NCI-H1930 (cell line): Measurements from ENCODE around the gene CNTNAP5.

Experiments
- DNase-seq, 2 experiments: peaks; one replicate each; lab custom pipeline; 2025; lab: John Stamatoyannopoulos, UW

The CNTNAP5 gene

DNA sequence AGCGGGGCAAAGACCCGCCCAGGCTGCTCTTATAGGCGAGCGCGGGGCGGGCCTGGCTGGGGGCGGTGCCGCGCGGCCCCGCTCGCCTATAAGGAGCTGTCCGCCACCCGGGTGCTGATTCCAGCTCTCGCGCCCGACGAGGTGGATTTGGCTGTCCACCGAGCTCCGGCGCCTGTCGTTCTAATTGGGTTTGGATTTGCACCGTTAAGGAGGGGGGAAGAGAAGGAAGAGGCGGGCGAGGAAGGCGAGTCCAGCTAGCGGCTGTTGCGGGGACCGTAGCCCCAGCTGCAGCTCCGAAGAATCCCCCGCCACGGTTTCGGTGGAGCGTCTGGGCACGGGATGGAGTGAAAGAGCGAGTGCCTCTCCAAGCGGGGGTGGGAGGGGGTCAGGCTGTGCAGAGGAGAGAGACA lies at the start of gene CNTNAP5:
TSS of gene CNTNAP5 (plus strand) at position 117 of the 410 bp plus-strand sequence. CDS start 364 bp downstream, outside the sequence.
- peak in 1 of 2 experiments; percentile 29 for DNase-seq

DNA sequence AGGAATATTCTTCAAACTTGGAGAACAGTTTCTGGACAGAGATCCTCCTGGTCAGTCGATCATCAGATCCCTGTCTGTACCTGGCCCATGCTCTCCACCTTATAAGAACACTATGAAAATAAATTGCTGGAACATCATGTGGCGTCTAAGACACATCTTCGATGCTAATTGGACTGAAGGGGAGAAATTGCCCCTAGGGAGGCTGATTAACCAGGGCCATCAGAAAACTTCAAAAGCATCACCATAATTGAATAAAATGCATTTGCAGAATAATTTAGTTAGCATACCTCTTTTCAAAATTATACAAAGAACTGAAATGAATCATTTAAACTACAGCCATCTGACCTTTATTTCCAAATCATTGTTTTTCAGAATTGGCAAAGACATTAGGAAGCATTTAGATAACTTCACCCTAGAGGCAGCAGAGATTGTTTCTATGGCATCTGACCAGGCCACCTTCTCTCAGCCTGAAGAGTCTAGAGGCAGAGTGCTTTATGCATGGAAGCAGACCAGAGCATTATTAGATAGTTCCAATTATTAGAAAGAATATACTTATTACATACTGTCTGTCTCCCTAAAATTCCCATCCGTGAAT lies 48.9 kb upstream of the CNTNAP5 start:
- no peak for DNase-seq

- peak in 1 of 2 experiments; percentile 6 for DNase-seq
These were observed 31.3 kb upstream of the CNTNAP5 start for GRCh38 chr2:123993728-123994323.

- no peak for DNase-seq
These were observed 25.4 kb upstream of the CNTNAP5 start for GRCh38 chr2:123999681-124000080.

DNA sequence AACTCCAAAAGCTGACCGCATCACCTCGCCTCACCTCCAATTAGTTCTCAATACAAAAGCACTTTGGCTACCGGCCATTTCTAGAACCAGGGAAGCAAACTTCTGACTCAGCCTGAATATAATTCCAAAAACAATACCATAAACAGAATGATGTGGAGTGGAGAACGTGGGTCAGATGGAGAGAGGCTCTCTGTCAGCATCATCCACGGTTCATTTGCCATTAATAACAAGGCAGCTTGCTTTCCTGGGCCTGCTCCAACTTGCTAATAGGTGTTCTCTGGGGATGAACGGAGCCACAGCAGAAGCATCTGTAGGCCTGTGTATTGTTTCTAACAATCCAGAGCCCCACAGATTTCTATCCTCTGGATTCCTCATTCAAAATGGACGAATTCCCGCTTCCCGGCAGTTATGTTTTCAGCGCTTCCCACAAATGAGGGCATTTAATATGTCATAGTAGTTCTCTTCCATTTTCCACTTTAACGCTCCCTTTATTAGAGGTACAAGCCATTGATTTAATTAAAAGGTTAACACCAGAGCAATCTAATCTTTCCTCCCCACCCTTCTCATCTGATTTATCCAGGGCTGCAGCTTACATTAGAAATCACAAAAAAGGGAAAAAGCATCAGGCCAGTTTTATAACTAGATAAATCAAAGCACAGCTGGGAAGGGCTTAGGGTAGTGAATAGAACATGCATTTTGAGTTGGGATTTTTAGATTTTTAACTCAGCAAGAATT lies 23.2 kb upstream of the CNTNAP5 start:
- no peak for DNase-seq

DNA sequence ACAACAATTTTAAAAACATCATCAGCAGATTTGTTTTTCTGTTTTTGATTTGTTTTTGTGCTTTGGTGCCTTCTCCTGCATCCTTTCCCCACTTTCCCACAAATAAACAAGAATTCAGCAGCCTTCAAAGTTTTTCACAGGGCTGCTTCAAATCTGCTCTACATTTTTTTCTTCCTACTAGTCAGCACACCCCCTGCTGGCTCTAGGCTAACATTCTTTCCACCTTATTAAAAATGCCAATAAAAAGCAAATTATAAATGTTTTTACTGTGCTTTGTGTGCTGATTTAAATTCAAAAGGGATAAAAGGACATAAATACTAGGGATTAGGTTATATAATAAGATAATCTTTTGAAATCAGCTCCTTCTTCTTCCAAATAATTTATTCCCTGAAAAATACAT lies 6.2 kb upstream of the CNTNAP5 start:
- DNase-seq: no peak

- peak in 1 of 2 experiments; percentile 11 for DNase-seq
These were observed 421 bp upstream of the CNTNAP5 start for GRCh38 chr2:124024561-124025170.

DNA sequence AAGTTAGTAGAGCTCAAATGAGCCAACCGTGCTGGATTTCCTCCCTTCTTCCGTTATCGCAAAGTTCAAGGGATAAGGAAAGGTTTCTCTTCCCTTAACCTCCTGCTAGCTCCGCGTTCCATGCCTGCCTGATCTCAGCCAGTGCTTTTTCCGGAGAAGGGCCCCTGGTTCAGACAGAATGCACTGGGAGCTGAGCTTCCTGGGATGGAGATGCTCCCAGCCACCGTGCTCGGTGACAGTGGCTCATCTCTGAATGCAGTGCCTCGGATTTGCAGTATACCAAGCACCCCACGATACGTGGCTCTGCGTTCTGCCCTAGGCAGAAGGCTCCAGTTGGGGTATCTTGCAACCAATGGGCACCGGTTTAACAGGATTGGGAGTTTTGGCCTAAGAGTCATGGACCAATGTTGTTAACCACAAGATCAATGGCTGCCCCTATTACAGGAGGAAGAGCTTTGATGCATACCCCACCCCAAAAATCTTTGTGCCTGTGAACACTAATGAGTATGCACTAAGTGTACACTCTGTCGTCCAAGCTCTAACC lies 876 bp downstream of the CNTNAP5 start:
- no peak for DNase-seq

- DNase-seq: no peak
These were observed 1.4 kb downstream of the CNTNAP5 start for GRCh38 chr2:124026503-124026902.

- DNase-seq: peak; percentile 69 to 72
These were observed 2.1 kb downstream of the CNTNAP5 start for GRCh38 chr2:124027182-124027581.

DNA sequence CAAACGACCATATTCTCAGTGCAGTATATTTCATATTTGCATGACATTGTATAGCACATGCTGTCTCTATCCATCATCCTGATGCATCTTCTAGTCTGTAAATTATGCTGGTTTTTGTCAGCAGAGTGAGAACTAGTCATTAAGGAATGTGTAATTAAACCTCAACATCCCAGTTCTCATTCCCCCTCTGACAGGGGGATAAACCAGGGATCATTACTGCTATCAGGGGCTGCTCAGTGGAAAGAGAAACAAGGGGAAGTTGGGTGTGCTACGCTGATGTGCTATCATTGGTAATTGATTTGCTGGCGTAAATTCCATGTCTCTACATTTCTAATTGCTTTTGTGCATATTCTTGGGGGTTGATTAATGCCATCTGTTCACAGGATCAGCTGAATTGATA lies 7.7 kb downstream of the CNTNAP5 start:
- DNase-seq: no peak

- DNase-seq: no peak
These were observed 9.2 kb downstream of the CNTNAP5 start for GRCh38 chr2:124034265-124034664.

DNA sequence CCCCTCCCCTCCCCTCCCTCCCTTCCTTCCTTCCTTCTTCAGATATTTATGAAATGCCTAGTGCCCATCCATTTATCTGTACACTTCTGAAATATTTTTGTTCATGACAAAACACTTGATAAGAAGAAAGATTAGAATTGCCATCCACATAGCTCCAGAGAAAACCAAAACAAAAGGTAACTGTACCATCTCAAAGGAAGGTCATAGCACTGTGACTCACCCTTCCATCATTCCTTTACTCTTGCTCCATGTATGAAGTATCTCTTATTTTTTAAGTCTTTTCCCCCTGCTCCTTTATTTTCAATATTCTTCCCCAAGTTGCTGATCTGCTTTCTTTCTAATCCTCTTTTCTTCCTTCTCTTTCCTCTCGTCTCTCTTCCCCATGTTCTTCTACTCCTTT lies 9.9 kb downstream of the CNTNAP5 start:
- no peak for DNase-seq

GRCh38 chr2:124039032-124039431 lies 13.9 kb downstream of the CNTNAP5 start:
- no peak for DNase-seq

GRCh38 chr2:124039762-124040291 lies 14.7 kb downstream of the CNTNAP5 start:
- peak in 1 of 2 experiments; percentile 19 for DNase-seq

DNA sequence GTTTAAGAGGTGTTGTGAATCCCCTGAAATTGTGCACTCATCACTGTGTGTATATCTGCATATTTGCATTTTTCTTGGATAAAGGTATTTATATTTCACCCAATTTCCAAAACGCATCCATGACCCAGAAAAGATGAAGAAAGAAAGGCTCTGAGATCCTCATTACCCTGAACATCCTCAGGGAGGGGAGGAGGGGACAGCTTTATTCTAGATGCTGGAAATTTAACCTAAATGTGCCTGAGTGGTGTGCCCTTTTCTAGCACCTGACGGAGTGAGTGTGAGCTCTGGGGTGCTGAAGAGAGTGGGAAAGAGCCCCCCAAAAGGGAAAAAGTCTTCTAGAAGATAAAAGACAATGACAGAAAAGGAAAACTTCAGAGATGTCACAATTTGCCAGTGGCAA lies 20.8 kb downstream of the CNTNAP5 start:
- no peak for DNase-seq

- DNase-seq: no peak
These were observed 21.2 kb downstream of the CNTNAP5 start for GRCh38 chr2:124046332-124046731.

GRCh38 chr2:124048102-124048501 lies 23.0 kb downstream of the CNTNAP5 start:
- DNase-seq: no peak

DNA sequence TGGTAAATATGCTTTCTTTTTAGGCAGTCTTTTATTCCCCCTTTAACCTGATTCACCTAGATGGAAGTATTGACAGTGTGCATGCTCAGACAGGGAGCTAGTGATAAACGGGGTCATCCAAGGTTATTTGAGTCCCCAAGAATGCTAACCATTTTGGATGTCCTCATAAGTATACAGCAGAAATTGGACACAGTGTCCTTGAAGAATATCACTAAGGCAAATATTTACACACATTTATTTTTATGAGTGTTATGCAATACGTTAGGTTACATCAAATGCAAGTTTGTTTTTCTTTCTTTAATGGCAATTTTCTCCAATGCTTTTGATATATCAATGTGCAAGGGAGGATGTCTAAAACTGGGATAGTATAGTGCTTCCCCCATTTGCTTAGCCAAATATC lies 23.6 kb downstream of the CNTNAP5 start:
- DNase-seq: no peak

DNA sequence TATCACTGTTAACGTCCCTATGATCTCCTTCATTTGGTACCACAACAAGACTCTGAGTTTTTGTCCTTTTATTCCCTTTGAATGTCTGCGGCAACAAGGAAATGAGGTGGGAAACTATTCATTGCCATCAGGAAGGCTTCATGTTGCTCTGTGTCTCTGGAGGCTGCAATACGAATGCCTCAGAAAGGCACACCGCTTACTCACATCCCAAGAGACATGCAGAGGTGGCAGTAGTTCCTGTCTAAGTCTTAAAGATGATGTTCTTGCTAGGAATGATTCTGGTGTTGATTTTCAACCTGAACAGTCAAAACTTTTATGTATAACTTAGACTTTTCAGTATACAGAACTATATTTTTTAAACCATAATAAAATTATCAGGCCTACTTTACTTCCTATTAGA lies 24.0 kb downstream of the CNTNAP5 start:
- DNase-seq: no peak

DNA sequence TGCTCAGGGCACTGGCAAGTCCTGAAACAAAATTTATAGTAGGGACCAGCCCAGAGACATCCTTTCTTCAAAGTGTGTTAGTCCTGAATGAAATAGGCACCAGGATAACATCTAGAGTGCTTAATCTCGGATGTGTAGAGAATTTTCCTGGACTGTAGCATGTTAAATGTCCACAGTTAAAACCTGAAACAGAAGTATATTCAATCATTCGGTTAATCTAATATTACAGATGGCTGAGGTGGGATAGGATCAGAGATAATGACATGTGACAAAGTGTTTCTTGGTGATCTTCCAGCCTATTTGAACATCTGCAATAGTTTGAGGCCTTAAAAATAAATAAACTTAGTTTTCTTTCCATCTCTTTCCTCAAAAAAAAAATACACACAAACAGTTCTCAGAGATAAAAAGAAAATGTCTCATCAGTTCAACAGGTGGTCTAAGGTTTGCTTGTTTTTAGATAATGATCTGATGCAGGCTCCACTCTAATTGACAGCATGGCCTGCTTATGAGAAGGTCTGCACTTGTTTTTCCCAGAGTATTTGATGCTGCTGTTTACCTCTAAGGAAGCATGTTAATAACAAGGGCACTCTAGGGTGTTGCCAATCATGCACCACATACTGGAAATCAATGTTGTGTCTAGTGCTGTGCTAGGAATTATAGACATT lies 25.9 kb downstream of the CNTNAP5 start:
- no peak for DNase-seq

DNA sequence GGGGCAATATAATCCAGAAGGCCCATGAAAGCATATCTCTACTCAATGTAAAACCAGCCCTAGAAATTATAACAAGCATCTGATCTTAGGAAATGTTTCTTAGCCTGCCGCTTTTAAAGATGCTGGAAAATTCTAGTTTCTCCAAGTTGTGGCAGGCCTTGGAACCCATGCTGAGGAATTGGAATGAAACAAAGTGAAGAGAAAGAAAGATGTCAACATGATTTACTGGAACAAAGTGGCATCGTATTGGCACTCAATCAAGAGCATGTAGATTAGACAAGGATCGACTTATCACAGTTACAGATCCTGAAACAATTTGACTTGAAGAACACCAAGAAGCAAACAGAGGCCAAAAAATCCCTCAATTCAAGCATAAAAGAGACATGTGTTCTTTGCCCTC lies 28.7 kb downstream of the CNTNAP5 start:
- no peak for DNase-seq
